ENCODE measurements around the gene VPS35L. TPM values are rescaled to one million over a fixed set of nuclear protein-coding genes. Genes with fewer than 3 reads are reported as not detected.

The VPS35L gene
- total RNA-seq, 1 donor from 2014 or later = 19.4 TPM

- DNase-seq (no peak), ATAC-seq (ENCODE audit: poor library complexity) (no peak)
- intact Hi-C loops (cut with DNase I) = no loop called here
Observed at GRCh38 chr16:19582050-19582831, 26.7 kb downstream of the VPS35L start.

- intact Hi-C loops (cut with DNase I) = no loop called here
- peak; percentile 54 for ATAC-seq (ENCODE audit: poor library complexity)
- no peak for DNase-seq
Observed at GRCh38 chr16:19583665-19584300, 28.3 kb downstream of the VPS35L start.

- intact Hi-C loops (cut with DNase I) = no loop called here
- DNase-seq (no peak), ATAC-seq (ENCODE audit: poor library complexity) (peak; percentile 96)
Observed at GRCh38 chr16:19588661-19589060, 33.2 kb downstream of the VPS35L start.

GRCh38 chr16:19589106-19589505, 33.6 kb downstream of the VPS35L start:
- DNase-seq (no peak), ATAC-seq (ENCODE audit: poor library complexity) (no peak)
- intact Hi-C loops (cut with DNase I) = no loop called here

- no peak for DNase-seq
- no peak for ATAC-seq (ENCODE audit: poor library complexity)
- intact Hi-C loops (cut with DNase I) = no loop called here
Observed at GRCh38 chr16:19589771-19590302, 34.3 kb downstream of the VPS35L start.

GRCh38 chr16:19595043-19595767, 39.7 kb downstream of the VPS35L start:
- intact Hi-C loops (cut with DNase I) = no loop called here
- DNase-seq (peak; percentile 48), ATAC-seq (ENCODE audit: poor library complexity) (peak; percentile 90)

GRCh38 chr16:19598805-19599510, 43.5 kb downstream of the VPS35L start:
- DNase-seq (no peak), ATAC-seq (ENCODE audit: poor library complexity) (no peak)
- intact Hi-C loops (cut with DNase I) = no loop called here

- no peak for DNase-seq
- ATAC-seq (ENCODE audit: poor library complexity) = no peak
- intact Hi-C loops (cut with DNase I) = loop anchor here (2.0 to 10.0 kb wide), 2 partner anchors 55 to 287 kb away; no protein-coding TSS in a partner anchor
Observed at GRCh38 chr16:19599968-19600716, 44.6 kb downstream of the VPS35L start.

GRCh38 chr16:19601083-19601976, 45.8 kb downstream of the VPS35L start:
- intact Hi-C loops (cut with DNase I) = loop anchor here (2.0 to 10.0 kb wide), 2 partner anchors 53 to 285 kb away; no protein-coding TSS in a partner anchor
- ATAC-seq (ENCODE audit: poor library complexity) (peak; percentile 43), DNase-seq (no peak)

GRCh38 chr16:19604911-19605310, 49.4 kb downstream of the VPS35L start:
- DNase-seq (no peak), ATAC-seq (ENCODE audit: poor library complexity) (peak; percentile 81)
- intact Hi-C loops (cut with DNase I) = loop anchor here (10.0 kb wide), 1 partner anchor 50 kb away; no protein-coding TSS in a partner anchor

- ATAC-seq (ENCODE audit: poor library complexity) = no peak
- intact Hi-C loops (cut with DNase I) = loop anchor here (10.0 kb wide), 1 partner anchor 49 kb away; no protein-coding TSS in a partner anchor
- no peak for DNase-seq
Observed at GRCh38 chr16:19605701-19606100, 50.2 kb downstream of the VPS35L start.

GRCh38 chr16:19607616-19608280, 52.2 kb downstream of the VPS35L start:
- DNase-seq = no peak
- ATAC-seq (ENCODE audit: poor library complexity) = no peak
- intact Hi-C loops (cut with DNase I) = loop anchor here (10.0 kb wide), 1 partner anchor 47 kb away; no protein-coding TSS in a partner anchor

GRCh38 chr16:19609359-19609758, 53.9 kb downstream of the VPS35L start:
- ATAC-seq (ENCODE audit: poor library complexity) = no peak
- intact Hi-C loops (cut with DNase I) = loop anchor here (10.0 kb wide), 1 partner anchor 45 kb away; no protein-coding TSS in a partner anchor
- DNase-seq = no peak

GRCh38 chr16:19610200-19610599, 54.7 kb downstream of the VPS35L start:
- no peak for ATAC-seq (ENCODE audit: poor library complexity)
- intact Hi-C loops (cut with DNase I) = no loop called here

GRCh38 chr16:19613834-19614233, 58.3 kb downstream of the VPS35L start:
- ATAC-seq (ENCODE audit: poor library complexity) (no peak), DNase-seq (no peak)
- intact Hi-C loops (cut with DNase I) = no loop called here

More at GRCh38 chr16:19610200-19610599, 54.7 kb downstream of the VPS35L start:
- no peak for DNase-seq

- intact Hi-C loops (cut with DNase I) = no loop called here
- ATAC-seq (ENCODE audit: poor library complexity) = no peak
- DNase-seq = no peak
Observed at GRCh38 chr16:19616241-19616640, 60.7 kb downstream of the VPS35L start.
